ENCODE data around the gene SLCO2B1.

GRCh38 chr11:75118577-75118976, 32.3 kb upstream of the SLCO2B1 start:
- TF ChIP-seq YY1 (IDR thresholded peaks at IDR 0.05; ENCODE audit: low read depth, low read length) (no peak), RAD21 (IDR thresholded peaks at IDR 0.05 in 1 of 2, conservative IDR thresholded peaks at IDR 0.05 in 1 of 2; ENCODE audit: low read depth in 2 of 2, low read length in 2 of 2) (no peak), SIRT6 (IDR thresholded peaks at IDR 0.05; ENCODE audit: low read length) (no peak), ATF3 (IDR thresholded peaks at IDR 0.05; ENCODE audit: insufficient read depth, low read depth, low read length) (no peak), JUN (IDR thresholded peaks at IDR 0.05; ENCODE audit: low read depth, low read length) (no peak), GABPA (IDR thresholded peaks at IDR 0.05; ENCODE audit: borderline replicate concordance, insufficient read depth, low read length) (no peak)

Data from H1 (cell line).